Measurements from ENCODE around the gene ARF3.

ARF3 gene

GRCh38 chr12:48966177-48966895, 9.0 kb upstream of the ARF3 start:
- DNase-seq (ENCODE audit: low spot score), result no peak

GRCh38 chr12:48965298-48965838, 8.1 kb upstream of the ARF3 start:
- peak; percentile 51 for DNase-seq (ENCODE audit: low spot score)

GRCh38 chr12:48961801-48962200, 4.5 kb upstream of the ARF3 start:
- DNase-seq (ENCODE audit: low spot score), result no peak

- peak; percentile 19 for DNase-seq (ENCODE audit: low spot score)
Observed at GRCh38 chr12:48961331-48961730, 4.0 kb upstream of the ARF3 start.

- DNase-seq (ENCODE audit: low spot score), result no peak
Observed at GRCh38 chr12:48960834-48961233, 3.5 kb upstream of the ARF3 start.

GRCh38 chr12:48958049-48958388, 732 bp upstream of the ARF3 start:
- no peak for DNase-seq (ENCODE audit: low spot score)

GRCh38 chr12:48956279-48957140, 777 bp downstream of the ARF3 start:
- DNase-seq (ENCODE audit: low spot score), result peak; percentile 94

- DNase-seq (ENCODE audit: low spot score), result no peak
Observed at GRCh38 chr12:48954841-48955501, 2.3 kb downstream of the ARF3 start.

GRCh38 chr12:48954061-48954460, 3.2 kb downstream of the ARF3 start:
- DNase-seq (ENCODE audit: low spot score), result no peak

GRCh38 chr12:48952691-48953090, 4.6 kb downstream of the ARF3 start:
- DNase-seq (ENCODE audit: low spot score), result no peak

GRCh38 chr12:48947727-48948126, 9.6 kb downstream of the ARF3 start:
- DNase-seq (ENCODE audit: low spot score), result no peak

GRCh38 chr12:48946943-48947342, 10.3 kb downstream of the ARF3 start:
- no peak for DNase-seq (ENCODE audit: low spot score)

- DNase-seq (ENCODE audit: low spot score), result no peak
Observed at GRCh38 chr12:48946205-48946604, 11.1 kb downstream of the ARF3 start.

GRCh38 chr12:48943221-48943620, 14.1 kb downstream of the ARF3 start:
- DNase-seq (ENCODE audit: low spot score), result no peak

- no peak for DNase-seq (ENCODE audit: low spot score)
Observed at GRCh38 chr12:48940181-48940580, 17.1 kb downstream of the ARF3 start.

- no peak for DNase-seq (ENCODE audit: low spot score)
Observed at GRCh38 chr12:48938805-48939204, 18.5 kb downstream of the ARF3 start.

GRCh38 chr12:48937170-48937569, 20.1 kb downstream of the ARF3 start:
- DNase-seq (ENCODE audit: low spot score), result no peak

- peak; percentile 93 for DNase-seq (ENCODE audit: low spot score)
Observed at GRCh38 chr12:48936379-48936979, 20.8 kb downstream of the ARF3 start.

GRCh38 chr12:48934312-48934706, 23.0 kb downstream of the ARF3 start:
- DNase-seq (ENCODE audit: low spot score), result no peak

- no peak for DNase-seq (ENCODE audit: low spot score)
Observed at GRCh38 chr12:48933664-48934311, 23.5 kb downstream of the ARF3 start.

- no peak for DNase-seq (ENCODE audit: low spot score)
Observed at GRCh38 chr12:48932878-48933277, 24.4 kb downstream of the ARF3 start.

GRCh38 chr12:48930475-48930874, 26.8 kb downstream of the ARF3 start:
- DNase-seq (ENCODE audit: low spot score), result no peak
